ENCODE data around the gene USP24.

The USP24 gene

DNA sequence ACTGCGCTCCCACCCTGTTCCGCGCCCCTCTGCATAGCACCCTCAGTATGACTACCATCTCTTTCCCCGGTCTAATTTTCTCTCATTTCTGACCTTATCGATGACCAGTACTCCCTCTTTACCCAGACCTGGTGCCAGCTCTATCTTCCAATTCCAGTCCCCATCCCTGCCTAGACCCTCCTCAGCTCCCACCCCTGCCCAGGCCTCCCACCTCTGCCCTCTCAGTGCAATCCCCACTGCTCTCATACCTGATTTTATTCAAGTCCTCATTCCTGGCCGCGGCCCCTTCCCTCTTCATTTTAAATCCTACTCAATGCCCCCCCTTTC lies 1.3 kb downstream of the USP24 start:
- TF ChIP-seq, protein P1, sequence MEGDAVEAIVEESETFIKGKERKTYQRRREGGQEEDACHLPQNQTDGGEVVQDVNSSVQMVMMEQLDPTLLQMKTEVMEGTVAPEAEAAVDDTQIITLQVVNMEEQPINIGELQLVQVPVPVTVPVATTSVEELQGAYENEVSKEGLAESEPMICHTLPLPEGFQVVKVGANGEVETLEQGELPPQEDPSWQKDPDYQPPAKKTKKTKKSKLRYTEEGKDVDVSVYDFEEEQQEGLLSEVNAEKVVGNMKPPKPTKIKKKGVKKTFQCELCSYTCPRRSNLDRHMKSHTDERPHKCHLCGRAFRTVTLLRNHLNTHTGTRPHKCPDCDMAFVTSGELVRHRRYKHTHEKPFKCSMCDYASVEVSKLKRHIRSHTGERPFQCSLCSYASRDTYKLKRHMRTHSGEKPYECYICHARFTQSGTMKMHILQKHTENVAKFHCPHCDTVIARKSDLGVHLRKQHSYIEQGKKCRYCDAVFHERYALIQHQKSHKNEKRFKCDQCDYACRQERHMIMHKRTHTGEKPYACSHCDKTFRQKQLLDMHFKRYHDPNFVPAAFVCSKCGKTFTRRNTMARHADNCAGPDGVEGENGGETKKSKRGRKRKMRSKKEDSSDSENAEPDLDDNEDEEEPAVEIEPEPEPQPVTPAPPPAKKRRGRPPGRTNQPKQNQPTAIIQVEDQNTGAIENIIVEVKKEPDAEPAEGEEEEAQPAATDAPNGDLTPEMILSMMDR (conservative IDR thresholded peaks at IDR 0.05): no peak
- peak overlapping the region; percentile 97 for H3K27ac ChIP-seq

DNA sequence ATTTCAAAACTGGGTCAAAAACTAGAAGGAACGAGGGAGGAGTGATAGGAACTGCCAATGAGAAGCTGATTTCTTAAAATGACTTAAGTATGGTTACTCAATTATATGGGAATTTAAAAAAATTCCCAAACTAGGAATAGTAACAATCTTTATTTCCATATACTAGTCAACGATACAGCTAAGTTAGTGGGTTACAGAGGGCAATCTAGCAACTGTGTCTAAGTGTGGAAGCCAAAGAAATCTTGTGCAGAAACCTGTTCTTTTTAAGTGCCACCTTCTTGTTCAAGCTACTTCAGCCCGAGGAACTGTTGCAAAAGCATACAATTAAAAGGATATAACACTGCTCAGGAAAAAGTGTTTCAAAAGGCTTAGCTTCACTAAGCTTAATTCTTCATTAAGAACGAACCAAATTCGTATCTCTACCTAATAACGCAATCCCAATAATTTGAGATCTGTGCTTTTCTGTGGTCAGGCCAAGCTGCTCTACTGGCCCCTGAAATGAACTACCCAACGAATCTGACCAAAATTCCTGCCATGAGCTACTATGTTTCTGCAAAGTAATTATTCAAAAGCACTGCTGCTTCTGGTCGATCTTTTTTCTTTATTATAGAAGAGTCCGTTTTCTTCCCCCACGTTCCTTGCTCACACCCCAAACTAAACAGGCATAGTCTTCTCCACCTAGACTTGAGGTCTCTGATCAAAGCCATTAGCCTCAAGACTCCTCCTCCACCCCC lies 1.8 kb downstream of the USP24 start:
- TF ChIP-seq, protein P1 (conservative IDR thresholded peaks at IDR 0.05): no peak
- H3K27ac ChIP-seq: peak overlapping the region; percentile 97

DNA sequence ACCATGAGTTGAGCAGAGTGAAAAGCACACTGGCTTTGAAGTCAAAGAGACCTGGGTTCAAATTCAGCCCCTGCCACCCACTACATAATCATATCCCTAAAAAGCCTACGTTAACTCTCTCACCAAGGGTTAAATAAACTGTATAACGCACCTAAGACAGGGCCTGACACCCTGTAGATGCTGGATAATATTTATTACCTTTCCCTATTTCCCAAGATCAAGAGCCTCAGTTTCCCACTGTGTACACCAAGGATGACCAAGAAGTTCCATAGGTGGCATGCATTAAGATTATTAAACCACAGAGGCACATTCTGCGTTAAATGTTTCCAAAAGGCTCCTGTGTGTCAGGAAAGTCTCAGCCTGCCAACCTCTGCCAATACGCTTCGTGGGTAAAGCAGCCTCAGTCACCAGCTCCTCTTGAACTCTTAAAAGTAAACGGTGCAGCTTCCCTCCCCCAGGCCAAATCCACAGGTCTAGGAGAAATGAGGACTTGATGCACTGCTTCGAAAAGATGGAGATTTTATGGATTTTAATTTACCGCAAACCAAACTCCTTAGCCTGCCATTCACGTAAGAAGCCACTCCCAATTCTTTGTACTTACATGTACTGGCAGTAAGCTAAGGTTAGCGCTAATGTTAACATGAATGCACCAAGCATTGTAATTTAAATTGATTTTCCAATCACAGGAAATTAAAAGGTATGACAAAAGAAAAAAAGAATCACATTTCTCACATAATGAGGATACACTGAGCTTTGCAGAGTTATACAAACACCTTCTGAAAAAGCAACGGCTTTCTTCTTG lies 2.6 kb downstream of the USP24 start:
- TF ChIP-seq, protein P1 (conservative IDR thresholded peaks at IDR 0.05): no peak
- peak overlapping the region; percentile 97 for H3K27ac ChIP-seq

DNA sequence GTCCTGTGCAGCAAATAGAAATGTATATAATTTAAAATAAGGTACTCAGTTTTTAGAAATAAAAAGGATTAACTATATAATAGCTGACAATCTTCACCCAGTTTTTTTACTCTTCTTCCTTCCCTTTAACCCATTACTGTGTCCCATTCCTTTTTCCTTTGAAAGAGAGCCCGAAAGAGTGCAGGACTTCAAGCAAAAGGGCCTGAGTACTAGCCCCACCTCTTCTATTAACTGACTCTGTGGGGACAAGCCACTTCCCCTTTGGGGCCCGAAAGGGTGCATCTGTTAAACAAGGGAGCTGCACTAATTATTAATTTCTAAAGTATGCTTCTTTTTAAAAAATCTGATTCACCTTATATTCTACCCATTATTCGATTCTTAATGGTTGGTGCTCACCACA lies 3.3 kb downstream of the USP24 start:
- H3K27ac ChIP-seq: peak overlapping the region; percentile 97
- TF ChIP-seq, protein P1 (conservative IDR thresholded peaks at IDR 0.05): no peak

DNA sequence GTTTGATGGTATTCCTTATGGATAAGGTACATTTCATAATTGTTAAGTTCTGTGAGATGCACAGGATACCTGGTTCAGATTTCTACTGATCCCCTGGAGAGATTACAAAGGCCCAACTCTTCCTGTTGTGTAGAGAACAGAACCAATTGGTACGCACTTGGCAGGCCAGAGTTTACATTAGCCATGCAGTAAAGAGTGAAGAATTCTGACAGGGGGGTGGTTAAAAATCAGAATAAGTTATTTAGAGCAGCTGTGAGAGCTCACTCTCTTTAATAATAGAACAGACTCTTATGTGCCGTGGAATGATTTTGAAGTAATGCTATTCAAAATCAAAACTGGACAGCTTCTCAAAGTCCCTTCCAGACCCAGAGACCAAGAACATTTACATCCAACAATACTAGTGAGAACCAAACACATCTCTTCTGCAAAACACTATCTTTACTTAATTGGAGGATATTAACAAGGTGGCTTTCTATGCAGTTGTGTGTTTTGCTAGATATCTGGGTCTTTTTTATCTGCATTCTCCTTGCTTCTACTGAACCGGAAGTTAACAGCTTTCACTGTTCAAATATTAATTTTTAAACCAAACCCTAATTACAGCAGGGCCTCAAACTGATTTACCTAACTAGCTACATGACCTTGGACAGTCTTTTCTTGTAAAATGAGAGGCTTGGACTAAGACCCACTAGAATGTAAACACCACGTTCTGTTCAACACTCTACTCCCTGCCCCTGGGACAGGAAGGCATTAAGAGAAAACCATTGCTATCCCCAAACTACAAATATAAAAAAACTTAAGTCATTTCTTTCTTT lies 4.0 kb downstream of the USP24 start:
- peak overlapping the region; percentile 97 for H3K27ac ChIP-seq
- TF ChIP-seq, protein P1 (conservative IDR thresholded peaks at IDR 0.05): no peak

DNA sequence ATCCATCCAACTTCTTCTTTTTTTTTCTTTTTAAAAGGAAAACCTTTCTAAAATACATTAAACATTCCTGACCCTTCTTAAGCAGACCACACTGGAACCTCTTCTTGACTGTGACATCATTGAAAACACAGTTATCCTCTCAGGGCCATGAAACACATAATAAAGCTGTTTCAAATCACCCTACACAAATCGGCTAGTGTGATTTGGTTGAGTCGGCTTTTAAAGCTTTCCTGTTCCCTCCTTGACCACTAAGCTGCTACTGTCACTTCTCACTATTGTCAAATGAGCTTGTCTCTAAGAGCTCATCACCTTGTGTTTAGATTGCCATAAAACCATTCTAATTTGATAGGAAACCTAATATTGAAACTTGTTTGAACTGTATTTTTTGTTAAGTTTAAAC lies 5.9 kb downstream of the USP24 start:
- TF ChIP-seq, protein P1 (conservative IDR thresholded peaks at IDR 0.05): no peak; the same call in 1 of the 2 replicates
- peak overlapping the region; percentile 97 for H3K27ac ChIP-seq

DNA sequence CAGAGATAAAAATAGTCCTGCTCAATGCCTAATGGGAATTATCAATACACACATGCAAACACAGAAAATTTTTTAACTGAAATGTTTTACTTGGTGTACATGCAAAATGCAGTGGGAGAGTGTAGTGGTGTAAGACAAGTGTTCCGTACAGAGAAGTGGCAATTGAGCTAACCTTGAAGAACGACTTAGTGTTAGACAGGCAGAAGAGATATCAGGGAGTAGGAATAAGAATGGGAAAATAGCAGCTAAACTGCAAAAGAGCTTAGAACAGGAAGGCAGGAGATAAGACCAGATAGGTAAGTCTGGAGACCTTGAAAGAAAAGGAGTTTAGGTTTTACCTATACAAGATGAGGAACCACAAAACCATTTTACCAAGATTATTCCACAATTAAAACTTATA lies 9.0 kb downstream of the USP24 start:
- TF ChIP-seq, protein P1 (conservative IDR thresholded peaks at IDR 0.05): no peak

More for the DNA sequence above, 9.0 kb downstream of the USP24 start:
- no peak overlapping the region for H3K27ac ChIP-seq
